ENCODE results near the gene PGBD1.
A peak's percentile ranks its signal among the peaks of the same experiment; 100 is the strongest.

Gene PGBD1

DNA sequence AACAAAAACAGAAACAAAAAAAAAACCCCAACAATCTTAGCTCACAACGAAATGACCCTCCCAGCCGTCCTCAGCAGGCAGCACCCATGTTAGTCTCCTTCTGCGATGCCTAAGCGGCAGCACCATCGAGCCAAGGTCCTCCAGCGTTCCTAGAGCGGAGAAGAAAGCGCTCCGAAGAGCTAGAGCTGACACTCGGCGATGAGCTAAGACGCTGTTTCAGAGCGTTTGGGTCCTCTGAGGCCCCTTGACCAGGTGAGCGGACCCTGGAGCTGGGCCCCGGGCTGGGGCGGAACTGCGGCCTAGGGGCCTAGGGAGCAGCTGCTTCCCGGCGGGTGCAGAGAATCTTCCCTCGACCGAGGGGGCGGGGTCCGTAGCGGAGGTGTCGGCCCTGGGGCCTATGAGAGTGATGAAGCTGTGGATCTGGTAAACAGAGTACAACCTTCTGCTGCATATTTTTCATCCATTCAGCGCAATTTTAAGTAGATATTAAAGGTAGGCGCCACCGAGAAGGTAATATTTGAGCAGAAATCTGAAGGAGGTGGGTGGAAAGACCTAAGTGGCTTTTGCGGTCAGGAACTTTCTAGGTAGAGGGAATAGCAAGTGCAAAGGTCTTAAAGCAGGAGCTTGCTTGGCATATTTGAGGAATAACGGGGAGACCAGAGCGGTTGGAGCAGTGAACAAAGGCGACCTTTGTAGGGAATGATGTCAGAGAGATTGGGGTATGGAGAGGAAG lies 14.2 kb upstream of the PGBD1 start, which contains the start of gene ZSCAN26:
ZSCAN26 (plus strand) TSS at position 182 of the 733 bp plus-strand sequence. CDS start 4,777 bp downstream, outside the sequence.
- TF ChIP-seq POLR2AphosphoS5 (IDR thresholded peaks at IDR 0.05; ENCODE audit: low read depth, low read length) (peak; percentile 74), TAF1 (IDR thresholded peaks at IDR 0.05; ENCODE audit: borderline replicate concordance, insufficient read depth, low read length) (peak; percentile 46; the same call in 1 of the 2 replicates), SIN3A (IDR thresholded peaks at IDR 0.05; ENCODE audit: borderline replicate concordance, insufficient read depth, low read length) (0 out of 2 replicates have a peak, but pooled peaks have one; percentile 87), FOXP2 (optimal IDR thresholded peaks at IDR 0.05; ENCODE audit: borderline replicate concordance, extremely low read depth, extremely low read length, insufficient read depth) (peak; percentile 8)
- TF ChIP-seq, protein P1, sequence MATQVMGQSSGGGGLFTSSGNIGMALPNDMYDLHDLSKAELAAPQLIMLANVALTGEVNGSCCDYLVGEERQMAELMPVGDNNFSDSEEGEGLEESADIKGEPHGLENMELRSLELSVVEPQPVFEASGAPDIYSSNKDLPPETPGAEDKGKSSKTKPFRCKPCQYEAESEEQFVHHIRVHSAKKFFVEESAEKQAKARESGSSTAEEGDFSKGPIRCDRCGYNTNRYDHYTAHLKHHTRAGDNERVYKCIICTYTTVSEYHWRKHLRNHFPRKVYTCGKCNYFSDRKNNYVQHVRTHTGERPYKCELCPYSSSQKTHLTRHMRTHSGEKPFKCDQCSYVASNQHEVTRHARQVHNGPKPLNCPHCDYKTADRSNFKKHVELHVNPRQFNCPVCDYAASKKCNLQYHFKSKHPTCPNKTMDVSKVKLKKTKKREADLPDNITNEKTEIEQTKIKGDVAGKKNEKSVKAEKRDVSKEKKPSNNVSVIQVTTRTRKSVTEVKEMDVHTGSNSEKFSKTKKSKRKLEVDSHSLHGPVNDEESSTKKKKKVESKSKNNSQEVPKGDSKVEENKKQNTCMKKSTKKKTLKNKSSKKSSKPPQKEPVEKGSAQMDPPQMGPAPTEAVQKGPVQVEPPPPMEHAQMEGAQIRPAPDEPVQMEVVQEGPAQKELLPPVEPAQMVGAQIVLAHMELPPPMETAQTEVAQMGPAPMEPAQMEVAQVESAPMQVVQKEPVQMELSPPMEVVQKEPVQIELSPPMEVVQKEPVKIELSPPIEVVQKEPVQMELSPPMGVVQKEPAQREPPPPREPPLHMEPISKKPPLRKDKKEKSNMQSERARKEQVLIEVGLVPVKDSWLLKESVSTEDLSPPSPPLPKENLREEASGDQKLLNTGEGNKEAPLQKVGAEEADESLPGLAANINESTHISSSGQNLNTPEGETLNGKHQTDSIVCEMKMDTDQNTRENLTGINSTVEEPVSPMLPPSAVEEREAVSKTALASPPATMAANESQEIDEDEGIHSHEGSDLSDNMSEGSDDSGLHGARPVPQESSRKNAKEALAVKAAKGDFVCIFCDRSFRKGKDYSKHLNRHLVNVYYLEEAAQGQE (IDR thresholded peaks at IDR 0.05; ENCODE audit: insufficient read depth in 1 of 2, low read depth in 2 of 2, low read length in 2 of 2), result 0 out of 4 replicates have a peak, but pooled peaks of 1 of the 2 experiments have one; percentile 24

DNA sequence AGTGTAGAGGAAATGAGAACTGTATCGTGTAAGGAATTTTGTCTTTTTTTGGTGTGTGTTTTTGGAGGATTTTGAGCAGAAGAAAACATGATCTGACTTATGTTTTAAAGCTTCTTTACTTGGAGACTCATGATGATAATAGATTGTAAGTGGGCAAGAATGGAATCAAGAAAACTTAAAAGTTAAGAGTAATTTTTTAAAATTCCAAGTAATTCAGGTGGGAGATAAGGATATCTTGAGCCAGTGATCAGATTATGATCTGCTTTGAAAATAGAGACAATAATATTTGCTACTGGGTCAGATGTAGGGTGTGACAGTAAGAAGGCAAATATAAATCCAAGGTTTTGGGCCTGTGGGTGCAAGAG lies 13.7 kb upstream of the PGBD1 start:
- TF ChIP-seq TAF1 (IDR thresholded peaks at IDR 0.05; ENCODE audit: borderline replicate concordance, insufficient read depth, low read length), result no peak
- TF ChIP-seq POLR2AphosphoS5 (IDR thresholded peaks at IDR 0.05; ENCODE audit: low read depth, low read length), result no peak

DNA sequence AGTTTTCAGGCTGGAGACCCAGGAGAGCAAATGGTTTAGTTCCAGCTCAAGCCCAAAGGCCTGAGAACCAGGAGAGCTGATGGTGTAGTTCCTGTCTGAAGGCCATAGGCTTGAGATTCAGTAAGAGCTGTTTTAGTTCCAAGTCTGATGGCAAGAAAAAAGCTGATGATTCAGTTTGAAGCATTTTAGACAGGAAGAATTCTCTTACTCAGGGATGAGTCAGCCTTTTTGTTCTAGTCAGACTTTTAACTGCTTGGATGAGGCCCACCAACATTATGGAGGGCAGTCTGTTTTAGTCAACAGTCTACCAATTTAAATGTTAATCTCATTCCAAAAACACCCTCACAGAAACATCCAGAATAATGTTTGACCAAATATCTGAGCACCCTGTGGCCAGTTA lies 11.9 kb upstream of the PGBD1 start:
- TF ChIP-seq, protein P1 (IDR thresholded peaks at IDR 0.05; ENCODE audit: insufficient read depth in 1 of 2, low read depth in 2 of 2, low read length in 2 of 2), result no peak
- TF ChIP-seq TAF1 (IDR thresholded peaks at IDR 0.05; ENCODE audit: borderline replicate concordance, insufficient read depth, low read length), result 0 out of 2 replicates have a peak, but pooled peaks have one; percentile 22

DNA sequence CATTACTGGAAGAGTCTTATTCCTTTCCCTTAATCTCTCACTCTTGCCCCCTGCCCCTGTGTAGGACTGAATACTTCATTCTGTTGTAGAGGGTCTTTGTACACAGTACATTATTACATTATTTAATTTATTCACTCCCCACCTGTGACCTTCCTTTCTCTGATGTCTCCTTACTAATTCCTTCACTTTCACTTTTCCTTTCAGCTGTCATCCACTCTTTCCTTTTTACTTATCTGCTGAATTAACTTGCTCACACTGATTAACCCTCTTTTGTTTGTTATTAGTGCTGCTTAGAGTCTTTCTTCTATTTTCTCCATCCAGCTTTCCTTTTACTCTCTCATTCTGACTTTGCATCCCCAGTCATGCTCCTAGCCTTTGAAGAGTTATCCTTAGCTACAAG lies 6.5 kb upstream of the PGBD1 start:
- TF ChIP-seq TAF1 (IDR thresholded peaks at IDR 0.05; ENCODE audit: borderline replicate concordance, insufficient read depth, low read length), result no peak
- TF ChIP-seq POLR2AphosphoS5 (IDR thresholded peaks at IDR 0.05; ENCODE audit: low read depth, low read length), result no peak
- TF ChIP-seq, protein P1 (IDR thresholded peaks at IDR 0.05; ENCODE audit: insufficient read depth in 1 of 2, low read depth in 2 of 2, low read length in 2 of 2), result no peak
- TF ChIP-seq FOXP2 (optimal IDR thresholded peaks at IDR 0.05; ENCODE audit: borderline replicate concordance, extremely low read depth, extremely low read length, insufficient read depth), result no peak
- TF ChIP-seq SIN3A (IDR thresholded peaks at IDR 0.05; ENCODE audit: borderline replicate concordance, insufficient read depth, low read length), result no peak

DNA sequence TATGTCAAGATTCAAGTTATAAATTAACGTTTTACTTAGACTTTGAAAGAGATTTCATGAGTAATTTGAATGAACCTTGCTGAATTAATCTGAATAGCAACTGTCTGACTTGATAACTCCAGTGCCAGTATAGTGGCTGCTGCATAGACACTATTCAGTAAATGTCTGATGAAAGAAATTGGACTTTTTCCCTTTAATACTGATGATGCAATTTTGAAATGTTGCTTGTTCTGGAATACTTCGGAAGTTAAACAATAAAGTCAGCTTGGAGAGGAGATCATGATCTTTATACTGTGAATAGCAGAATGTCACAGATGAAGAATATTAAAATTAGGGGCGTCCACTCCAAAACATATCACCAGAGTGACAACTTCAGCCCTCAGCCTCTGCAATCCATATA lies 3.6 kb upstream of the PGBD1 start:
- no peak for TF ChIP-seq POLR2AphosphoS5 (IDR thresholded peaks at IDR 0.05; ENCODE audit: low read depth, low read length)
- no peak for TF ChIP-seq TAF1 (IDR thresholded peaks at IDR 0.05; ENCODE audit: borderline replicate concordance, insufficient read depth, low read length)
- TF ChIP-seq, protein P1 (IDR thresholded peaks at IDR 0.05; ENCODE audit: insufficient read depth in 1 of 2, low read depth in 2 of 2, low read length in 2 of 2), result no peak
- no peak for TF ChIP-seq SIN3A (IDR thresholded peaks at IDR 0.05; ENCODE audit: borderline replicate concordance, insufficient read depth, low read length)
- no peak for TF ChIP-seq FOXP2 (optimal IDR thresholded peaks at IDR 0.05; ENCODE audit: borderline replicate concordance, extremely low read depth, extremely low read length, insufficient read depth)

Measured in PFSK-1 (cell line).